GM19324 (cell line): ENCODE data around the gene HLCS.

Experiments used
- ATAC-seq: cut with Tn5 transposase; IDR thresholded peaks from one replicate; pipeline ENCODE4 v1.9.1; 2021; ENCODE audit warnings: mild to moderate bottlenecking, moderate library complexity; ENCODE audit not compliant: unreplicated experiment, low FRiP score

HLCS gene

DNA sequence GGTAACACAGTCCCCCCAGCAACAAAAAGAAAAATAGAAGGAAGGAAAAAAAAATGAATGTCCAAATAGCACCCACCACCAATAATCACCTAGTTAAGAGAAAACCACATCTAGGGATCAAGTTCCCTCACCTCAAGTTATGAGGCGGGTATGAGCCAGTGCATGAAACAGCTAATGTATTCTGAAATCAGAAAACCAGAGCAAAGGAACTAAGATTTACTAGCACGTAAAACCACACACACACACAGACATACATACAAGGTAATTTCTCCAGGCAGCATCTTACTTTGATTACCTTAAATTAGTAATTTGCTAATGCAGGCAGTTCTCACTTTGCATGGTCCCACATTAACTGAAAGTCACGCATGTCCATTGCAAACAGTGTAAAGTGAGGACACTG, 109.8 kb downstream of the HLCS start:
- ATAC-seq, result no peak

DNA sequence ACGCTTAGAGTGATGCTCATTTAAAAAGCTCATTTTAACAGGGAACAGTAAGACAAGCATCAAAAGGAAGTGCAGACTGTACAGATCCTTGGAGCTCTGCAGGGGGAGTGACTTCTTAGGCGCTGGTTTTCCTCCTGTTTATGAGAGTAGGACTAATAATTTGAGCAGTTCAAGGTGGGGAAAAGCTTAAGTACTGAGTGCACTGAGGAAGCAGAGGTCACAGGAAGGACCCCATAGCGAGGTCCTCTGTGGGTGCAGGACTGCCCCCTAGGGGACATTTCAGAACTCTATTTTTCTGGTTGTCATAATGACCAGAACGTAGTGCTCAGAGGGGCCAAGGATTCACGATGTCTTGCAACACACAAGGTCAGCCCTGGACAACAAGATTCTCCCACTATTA, 112.1 kb downstream of the HLCS start:
- no peak for ATAC-seq

DNA sequence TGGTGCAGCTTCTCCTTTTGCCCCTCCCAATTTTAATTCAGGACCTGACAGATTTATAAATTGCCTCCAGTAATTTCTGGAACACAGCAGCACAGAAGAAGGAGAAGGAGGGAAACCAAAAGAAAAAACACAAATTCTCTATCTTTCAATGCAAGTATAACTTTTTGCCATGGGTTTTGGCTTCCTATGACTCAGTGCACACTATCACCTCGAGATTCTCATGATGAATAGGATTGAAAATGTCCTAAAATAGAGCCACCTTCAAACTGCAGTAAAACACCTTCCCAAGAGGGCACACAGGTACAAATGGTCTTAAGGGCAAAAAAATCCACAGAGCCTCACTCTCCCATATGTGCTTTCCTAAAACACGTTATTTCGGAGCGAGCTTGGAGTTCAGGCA, 113.6 kb downstream of the HLCS start:
- ATAC-seq, result no peak

DNA sequence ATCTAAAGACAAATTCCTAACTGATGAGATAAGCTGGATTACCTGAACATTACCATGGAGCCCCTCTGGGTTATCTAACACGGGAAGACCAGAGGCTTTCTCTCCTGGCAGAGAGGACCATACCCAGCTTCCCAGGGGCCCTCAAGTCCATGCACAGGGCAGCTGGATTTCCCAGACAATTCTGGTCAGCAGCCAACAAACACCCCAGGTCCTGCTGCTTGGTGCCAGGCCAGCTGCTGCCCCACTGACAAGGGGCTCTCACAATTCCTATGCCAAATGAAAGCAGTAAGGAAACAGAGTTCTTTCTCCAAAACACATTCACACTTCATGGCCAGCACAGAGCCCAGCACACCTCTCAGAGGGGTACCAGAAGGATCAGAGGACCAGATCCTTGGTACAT, 114.2 kb downstream of the HLCS start:
- no peak for ATAC-seq

DNA sequence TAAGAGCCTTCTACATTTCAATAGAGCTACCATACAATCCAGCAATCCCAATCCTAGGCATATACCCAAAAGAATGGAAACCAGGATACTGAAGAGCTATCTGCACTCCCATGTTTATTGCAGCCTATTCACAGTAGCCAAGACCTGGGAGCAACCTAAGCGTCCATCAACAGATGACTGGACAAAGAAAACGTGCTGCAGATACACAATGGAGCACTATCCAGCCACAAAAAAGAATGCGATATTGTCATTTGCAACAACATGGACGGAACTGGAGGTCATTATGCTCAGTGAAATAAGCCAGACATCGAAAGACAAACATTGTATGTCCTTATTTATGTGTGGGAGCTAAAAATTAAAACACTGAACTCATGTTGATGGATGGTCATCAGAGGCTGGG, 115.3 kb downstream of the HLCS start:
- ATAC-seq, result no peak

DNA sequence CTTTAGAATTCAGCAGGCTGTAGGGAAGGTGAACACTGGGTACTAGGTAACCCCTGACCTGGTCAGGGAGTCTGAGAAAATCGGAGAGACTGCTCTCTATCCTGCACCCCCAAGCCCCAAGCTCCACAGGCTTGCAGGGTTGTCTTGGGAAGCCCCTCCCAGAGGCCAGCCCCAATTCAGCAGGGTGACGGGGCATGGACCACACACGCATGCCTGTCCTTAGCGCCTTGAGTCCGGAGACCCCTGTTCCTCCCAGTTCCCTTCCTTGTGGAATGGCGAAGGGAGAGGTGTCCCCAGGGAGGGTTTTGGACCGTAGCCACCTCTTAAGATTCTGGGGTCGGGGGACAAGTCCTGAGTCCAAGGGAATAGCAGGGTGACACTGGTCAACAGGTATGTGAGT, 116.1 kb downstream of the HLCS start:
- no peak for ATAC-seq

DNA sequence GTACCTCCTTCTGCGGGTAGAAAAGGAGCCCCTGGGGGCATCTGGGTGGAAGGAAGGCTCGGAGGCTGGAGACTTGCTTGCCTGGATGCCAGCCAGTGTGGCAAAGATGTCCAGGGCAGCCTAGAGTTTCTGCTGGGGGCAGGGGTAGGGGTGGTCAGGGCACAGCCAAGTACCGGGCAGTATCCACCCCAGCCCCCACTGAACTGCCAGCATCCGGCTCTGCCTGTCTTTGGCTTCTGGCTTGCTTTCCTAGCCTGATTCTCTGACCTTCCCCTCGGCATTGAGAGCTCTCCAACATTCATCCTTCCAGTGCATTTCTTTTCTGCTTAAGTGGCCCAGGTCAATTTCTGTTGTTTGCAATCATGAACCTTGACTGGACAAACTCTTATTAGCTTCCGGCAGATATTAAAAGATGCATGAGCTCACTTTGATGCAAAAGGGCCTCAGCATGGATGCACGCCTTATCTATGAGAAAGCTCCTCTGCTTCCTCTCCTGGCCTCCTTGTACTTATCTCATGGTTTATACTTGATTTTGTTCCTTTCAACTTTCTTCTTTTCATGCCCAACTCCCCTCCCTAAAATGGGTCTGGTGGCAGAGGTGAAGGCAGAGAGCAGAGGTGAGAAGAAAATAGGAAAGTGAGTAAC, 116.9 kb downstream of the HLCS start:
- ATAC-seq, result no peak

DNA sequence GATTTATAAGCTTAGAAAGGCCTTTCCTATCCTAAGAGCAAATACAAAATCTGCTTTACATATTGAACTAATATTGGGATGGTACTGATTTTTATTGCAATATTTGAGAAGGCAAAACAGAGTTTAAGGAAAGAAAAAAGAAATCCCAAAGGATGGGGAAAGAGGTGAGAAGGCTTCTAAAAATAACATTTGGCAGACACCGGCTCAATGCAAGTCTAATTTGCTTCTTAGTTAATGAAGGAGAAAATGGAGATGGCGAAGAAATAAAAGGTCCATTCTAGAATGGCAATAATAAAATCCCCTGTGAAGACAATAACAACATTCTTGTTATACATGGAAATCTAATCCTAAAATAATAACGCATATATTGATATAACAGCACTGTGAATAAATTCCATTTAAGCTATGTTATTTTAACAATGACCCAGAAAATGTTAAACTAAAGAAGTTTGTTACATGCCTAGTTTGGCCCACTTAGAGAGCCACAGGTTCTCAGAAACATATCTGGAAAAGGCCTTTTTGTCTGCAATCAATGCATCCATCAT, 117.7 kb downstream of the HLCS start:
- ATAC-seq, result no peak

DNA sequence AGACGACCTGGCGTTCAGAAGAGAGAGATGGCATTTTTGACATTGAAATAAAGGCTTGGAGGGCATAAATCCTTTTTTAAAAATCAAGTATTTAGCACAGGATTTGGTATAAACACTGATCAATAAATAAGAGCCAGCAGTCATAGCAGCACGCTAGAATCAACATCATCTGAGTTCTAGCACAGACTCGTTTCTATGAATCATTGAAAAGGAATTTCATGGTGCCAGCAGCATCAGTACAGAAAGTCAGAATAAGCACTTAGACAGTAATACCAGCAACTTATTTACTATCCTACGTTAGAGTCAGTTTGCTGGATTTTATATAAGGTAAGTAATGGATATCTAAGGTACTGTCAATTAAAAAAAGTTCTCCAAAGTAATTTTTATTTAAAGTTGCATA, 119.3 kb downstream of the HLCS start:
- ATAC-seq, result no peak

DNA sequence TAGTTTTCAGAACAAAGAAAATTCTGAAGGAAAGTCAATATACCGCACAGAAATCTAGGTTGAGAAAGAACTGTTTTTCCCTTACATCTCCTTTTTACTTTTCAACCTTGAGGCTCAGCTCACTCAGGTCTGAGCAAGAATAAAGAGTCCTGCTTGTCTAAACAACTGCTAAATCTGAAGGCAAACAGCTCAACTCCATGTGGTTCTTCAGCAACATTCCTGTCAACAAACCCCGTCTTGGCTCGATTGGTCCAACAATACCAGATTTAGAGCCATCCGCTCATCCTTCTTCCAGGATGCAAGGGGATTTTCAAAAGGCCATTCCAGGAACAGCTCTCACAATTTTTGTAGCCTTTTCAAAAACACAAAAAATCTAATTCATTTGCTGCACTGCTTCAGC, 119.8 kb downstream of the HLCS start:
- ATAC-seq, result no peak

DNA sequence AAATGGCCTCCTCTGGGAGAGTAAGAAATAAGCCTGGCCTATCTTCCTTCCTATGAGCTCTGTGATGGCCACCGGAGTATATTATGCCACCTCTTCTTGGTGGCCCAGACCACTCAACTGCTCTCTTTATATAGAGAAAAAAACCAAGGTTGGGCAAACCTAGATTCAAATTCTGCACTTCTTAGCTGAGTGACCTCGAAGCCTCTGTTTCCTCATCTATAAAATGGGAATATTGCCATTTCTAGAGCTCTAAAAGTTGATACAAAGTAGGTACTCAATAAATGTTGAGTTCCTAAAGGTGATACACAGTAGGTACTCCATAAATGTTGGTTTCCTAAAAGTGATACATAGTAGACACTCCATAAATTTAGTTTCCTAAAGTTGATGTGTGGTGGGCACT, 120.7 kb downstream of the HLCS start:
- ATAC-seq, result no peak

DNA sequence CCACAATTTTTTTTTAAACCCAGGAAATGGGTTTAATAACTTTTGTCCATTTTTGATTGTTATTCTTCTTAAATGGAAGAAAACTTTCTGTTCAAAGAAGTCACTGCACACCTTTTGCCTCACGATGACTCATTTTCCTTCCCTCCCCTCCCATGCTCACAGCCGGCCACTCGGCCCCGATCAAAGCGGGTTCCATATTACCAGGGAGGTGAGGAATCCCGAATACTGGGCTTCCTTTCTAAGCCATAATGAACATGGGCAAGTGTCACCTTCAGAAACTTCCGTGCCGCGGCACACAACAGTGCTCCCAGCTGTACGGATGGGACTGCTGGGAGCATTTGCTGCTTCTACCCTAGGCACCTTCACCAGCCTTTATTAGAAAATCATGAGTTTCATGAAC, 121.4 kb downstream of the HLCS start:
- ATAC-seq, result no peak

DNA sequence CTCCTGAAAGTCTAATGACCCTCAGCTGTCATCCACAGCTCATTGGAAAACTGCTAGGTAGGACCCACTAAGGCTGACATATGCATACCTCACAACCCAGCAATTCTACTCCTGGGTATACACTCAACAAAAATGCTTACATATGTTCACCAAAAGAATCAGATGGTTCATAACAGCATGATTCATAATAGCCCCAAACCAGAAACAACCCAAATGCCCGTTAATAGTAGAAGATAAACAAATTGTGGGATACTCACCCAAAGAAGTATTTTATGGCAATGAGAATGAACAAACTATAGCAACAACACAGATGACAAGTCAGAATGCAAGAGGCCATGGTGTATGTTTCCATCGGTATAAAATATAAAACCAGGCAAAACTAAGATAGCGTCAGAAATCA, 124.6 kb downstream of the HLCS start:
- ATAC-seq, result no peak

DNA sequence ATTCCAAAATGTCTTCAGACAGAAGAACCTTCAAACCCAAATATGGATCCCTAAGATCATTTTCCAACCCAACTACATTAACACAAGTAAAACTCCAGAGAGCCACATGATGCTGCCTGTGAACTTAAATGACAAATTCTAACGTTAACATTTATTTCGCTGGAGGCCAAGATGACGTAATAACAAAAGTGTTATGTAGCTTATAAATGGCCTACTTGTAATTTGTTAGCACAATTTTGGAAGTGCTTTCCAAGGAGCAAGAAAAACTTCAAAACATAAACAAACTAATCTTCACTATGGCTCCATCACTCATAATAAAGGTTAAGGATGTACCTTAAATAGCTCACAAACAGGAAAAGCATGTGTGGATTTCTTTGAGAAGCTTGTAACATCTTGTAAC, 126.7 kb downstream of the HLCS start:
- no peak for ATAC-seq

DNA sequence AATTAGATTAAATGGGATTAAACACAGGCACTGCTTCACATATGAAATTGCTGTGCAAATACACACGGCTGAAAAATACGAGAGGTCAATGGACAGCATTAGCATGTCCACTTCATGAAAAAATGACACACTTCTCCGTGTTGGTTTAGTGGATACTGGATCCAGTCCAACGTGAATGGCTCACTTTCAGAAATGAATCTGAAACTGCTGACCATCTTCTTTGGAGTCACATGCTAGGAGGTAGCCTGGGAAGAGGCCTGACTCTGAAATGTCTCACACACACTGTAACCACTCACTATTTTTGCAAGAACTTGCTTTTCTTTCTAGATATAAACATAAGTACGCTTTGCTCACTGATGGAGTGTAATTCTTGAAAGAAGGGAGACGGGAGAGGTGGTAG, 127.3 kb downstream of the HLCS start:
- no peak for ATAC-seq

DNA sequence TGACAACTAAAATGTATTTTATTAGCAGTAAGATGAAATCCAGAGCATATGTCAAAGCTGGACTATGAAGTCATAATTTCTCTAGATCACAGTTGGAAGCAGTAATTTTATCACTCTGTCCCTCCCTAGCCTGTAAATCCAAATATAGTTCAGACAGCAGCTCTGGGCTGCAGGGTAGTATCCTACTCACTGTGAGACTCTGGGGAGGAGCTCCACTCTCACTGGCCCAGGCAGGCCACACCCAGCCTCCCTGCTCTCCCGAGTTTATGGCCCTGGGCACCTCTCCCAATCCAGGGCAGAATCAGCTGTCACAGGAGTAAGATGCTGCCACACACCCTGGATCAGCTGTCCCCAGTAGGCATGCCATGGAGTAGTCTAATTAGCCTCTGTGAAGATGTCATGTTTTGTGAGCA, 131.1 kb downstream of the HLCS start:
- no peak for ATAC-seq

DNA sequence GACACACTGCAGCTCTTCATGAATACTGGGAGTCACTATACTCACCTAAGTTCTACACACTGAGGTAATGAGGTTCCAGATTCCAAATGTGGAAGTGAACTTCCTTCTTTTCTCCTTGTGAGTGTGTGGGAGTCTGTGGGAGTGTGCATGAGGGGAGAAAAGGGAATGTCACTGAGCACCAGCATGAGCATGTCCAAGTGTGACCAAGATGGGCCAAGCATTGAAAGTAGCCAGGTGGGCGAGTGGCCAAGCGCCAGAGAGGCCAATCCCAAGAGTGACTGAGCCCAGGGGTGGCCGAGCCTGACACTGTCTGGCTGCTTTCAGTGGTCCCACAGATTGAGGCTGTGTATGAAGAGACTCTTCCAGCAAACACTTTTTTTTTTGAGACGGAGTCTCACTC, 132.3 kb downstream of the HLCS start:
- no peak for ATAC-seq

DNA sequence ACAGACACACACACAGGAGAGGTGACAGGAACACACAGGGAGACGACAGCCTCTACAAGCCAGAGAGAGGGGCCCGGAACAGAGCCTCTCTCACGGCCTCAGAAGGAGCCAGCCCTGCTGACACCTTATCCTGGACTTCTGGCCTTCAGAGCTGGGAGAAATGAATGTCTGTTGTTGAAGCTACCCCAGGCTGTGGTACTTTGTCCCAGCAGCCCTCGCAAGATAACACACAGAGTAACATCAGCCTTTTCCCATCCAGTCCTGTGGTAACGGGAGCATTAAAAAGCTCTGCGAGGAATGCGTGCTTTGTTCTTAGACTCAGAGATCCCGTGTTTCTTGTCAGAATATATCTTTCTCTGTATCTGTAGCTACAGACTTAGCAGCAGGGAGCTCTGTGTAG, 136.4 kb downstream of the HLCS start:
- no peak for ATAC-seq

DNA sequence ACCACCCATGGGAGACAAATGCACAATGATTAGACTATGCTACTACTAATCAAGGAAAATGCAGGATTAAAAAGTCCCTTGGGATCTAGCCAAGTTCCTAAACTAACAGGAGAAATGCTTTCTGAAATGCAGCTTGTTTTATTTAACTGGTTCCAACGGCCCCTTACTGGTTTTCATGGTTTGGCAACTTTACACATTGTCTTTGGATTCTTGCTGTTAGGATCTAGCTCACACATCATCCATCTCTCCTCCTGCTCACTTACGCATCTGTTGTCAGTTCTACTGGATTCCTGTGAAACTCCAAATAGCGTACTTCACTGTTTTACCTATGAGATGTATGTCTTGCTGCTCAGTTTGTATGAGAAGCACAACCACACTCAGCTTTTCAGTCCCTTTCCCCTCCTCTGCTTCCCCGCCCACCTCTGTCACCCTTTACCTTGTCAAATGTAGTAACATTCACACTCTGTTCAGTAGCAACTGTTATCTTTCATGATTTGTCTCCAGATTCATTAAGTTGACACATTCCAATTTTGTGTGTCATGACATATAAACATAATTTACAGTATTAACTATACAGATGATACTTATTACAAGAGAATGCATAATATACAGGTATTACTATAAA, 137.5 kb downstream of the HLCS start:
- no peak for ATAC-seq

DNA sequence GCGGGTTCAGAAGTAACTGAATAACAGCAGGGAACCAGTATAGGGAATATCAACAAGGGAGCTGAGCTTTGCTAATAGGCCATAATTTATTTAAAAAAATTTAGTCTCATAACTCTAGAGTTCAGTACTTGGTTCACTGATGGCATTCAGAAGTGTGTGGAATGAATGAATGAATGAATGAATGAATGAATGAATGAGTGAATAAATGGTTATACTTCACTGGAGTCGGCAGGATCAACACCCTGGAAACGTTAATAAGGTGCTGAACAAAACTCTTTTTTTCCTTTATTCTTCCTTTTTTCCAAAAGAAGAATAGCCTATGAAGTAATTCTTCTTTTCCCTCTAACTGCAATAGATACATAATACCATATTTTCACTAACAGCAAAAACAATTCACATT, 138.3 kb downstream of the HLCS start:
- no peak for ATAC-seq

DNA sequence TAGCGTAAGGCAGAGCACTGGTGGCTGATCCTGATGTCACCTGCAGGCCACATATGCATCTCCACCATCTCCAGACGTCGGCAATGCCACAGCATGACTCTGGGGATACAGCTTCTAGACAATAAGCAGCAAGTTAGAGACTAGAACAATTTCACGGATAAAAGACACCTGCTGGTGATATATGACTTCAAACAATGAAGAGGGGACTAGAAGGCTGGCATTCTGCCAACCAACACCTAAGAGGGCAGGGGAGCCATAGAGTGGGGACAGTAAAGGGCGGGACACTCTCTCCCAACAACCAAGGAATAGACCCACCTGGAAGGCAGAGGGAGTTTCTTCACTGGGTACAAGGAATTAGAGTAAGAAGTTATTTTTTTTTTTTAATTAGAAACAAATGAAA, 140.8 kb downstream of the HLCS start:
- ATAC-seq, result no peak

DNA sequence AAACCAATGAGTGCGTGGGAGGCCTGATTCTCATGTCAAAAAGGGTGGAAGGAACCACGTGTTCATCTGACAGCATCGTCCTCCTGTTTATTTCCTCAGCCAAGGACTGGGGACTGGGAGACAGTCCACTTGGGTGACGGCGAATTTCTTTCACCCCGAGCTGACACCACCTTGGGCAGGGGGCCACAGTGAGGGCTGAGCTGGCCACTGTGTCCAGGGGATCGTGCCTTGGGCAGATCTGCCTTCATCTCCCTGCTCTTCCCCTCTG, 145.5 kb downstream of the HLCS start:
- no peak for ATAC-seq
